NB4 (cell line): ENCODE measurements around the gene XYLT1.

Source experiments
- CTCF ChIP-seq: IDR thresholded peaks from one replicate; pipeline ENCODE4 v1.5.1; 2012; ENCODE audit warnings: low read depth, low read length
- MAX ChIP-seq: IDR thresholded peaks from 2 replicates; pipeline ENCODE4 v1.6.1; 2011; ENCODE audit warnings: low read depth, low read length
- MYC ChIP-seq: IDR thresholded peaks from 2 replicates; pipeline ENCODE4 v1.6.1; 2011; ENCODE audit warnings: low read depth, low read length
- POLR2A ChIP-seq: IDR thresholded peaks from 2 replicates; pipeline ENCODE4 v1.6.1; 2011; ENCODE audit warnings: mild to moderate bottlenecking; ENCODE audit not compliant: insufficient read length; ENCODE audit errors: extremely low read depth

- TF ChIP-seq CTCF (no peak), POLR2A (no peak), MAX (no peak), MYC (no peak)
These were observed 254.8 kb downstream of the XYLT1 start for GRCh38 chr16:17215936-17216335.
